ENCODE measurements around the gene DDX55.

DNA sequence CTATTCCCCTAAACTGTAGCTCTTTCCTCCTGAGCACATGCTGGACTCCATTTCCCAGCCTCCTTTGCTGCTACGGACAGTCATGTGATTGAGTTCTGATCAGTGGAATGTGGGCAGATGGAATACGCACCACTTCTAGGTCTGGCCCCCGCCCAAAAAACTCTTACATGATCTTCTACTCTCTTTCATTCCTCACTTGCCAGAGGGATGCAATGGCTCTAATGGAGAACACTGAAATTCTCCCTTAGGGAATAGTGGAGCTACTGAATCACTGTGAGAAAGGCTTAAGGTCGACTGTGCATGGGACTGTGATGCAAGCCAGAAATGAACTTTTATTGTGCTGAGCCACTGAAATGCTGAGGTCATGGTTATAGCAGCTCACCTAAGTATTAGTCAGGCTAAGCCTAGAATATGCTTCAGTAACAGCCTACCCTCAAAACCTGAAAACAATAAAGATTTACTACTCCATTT lies 30.5 kb upstream of the DDX55 start:
- TF ChIP-seq GABPA (IDR thresholded peaks at IDR 0.05; ENCODE audit: low read depth) (no peak), EZH2phosphoT487 (IDR thresholded peaks at IDR 0.05; ENCODE audit: borderline replicate concordance, low read depth) (no peak), TAF1 (IDR thresholded peaks at IDR 0.05; ENCODE audit: borderline replicate concordance, low read depth, low read length) (no peak), EP300 (IDR thresholded peaks at IDR 0.05; ENCODE audit: borderline replicate concordance in 1 of 2, low read depth in 1 of 2, low read length in 1 of 2) (no peak), REST (IDR thresholded peaks at IDR 0.05; ENCODE audit: low read depth, low read length) (no peak)
- TF ChIP-seq, protein P1, sequence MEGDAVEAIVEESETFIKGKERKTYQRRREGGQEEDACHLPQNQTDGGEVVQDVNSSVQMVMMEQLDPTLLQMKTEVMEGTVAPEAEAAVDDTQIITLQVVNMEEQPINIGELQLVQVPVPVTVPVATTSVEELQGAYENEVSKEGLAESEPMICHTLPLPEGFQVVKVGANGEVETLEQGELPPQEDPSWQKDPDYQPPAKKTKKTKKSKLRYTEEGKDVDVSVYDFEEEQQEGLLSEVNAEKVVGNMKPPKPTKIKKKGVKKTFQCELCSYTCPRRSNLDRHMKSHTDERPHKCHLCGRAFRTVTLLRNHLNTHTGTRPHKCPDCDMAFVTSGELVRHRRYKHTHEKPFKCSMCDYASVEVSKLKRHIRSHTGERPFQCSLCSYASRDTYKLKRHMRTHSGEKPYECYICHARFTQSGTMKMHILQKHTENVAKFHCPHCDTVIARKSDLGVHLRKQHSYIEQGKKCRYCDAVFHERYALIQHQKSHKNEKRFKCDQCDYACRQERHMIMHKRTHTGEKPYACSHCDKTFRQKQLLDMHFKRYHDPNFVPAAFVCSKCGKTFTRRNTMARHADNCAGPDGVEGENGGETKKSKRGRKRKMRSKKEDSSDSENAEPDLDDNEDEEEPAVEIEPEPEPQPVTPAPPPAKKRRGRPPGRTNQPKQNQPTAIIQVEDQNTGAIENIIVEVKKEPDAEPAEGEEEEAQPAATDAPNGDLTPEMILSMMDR (IDR thresholded peaks at IDR 0.05): no peak

All from SK-N-SH (cell line).